Loucy (cell line): ENCODE results near the gene MRPS35.

ENCODE experiments used
- H2AFZ ChIP-seq: fragments of 200-600 bp; sonication (generic); 2 replicates; pipeline ENCODE4 v1.6.0; 2016; ENCODE audit warnings: antibody characterized with exemption, mild to moderate bottlenecking, low read length, moderate library complexity
- H3F3A ChIP-seq: fragments of 200-600 bp; 2 replicates; pipeline ENCODE4 v1.6.0; 2016; ENCODE audit warnings: antibody characterized with exemption, low read depth, mild to moderate bottlenecking
- H3K27me3 ChIP-seq: fragments of 200-600 bp; sonication (generic); 2 replicates; pipeline ENCODE4 v1.6.1; 2014; ENCODE audit warnings: low read length, mild to moderate bottlenecking; ENCODE audit not compliant: insufficient read depth, poor library complexity, severe bottlenecking
- H3K36me3 ChIP-seq: fragments of 200-600 bp; sonication (generic); 2 replicates; pipeline ENCODE4 v1.6.1; 2016; ENCODE audit warnings: low read length; ENCODE audit not compliant: insufficient read depth
- H3K4me1 ChIP-seq: fragments of 200-600 bp; sonication (generic); 2 replicates; pipeline ENCODE4 v1.5.1; 2014; ENCODE audit warnings: low read length, mild to moderate bottlenecking; ENCODE audit not compliant: insufficient read depth, poor library complexity, severe bottlenecking
- H3K4me2 ChIP-seq: fragments of 200-600 bp; sonication (generic); 2 replicates; pipeline ENCODE4 v1.6.0; 2014; ENCODE audit warnings: antibody characterized with exemption, low read length, low read depth, mild to moderate bottlenecking; ENCODE audit not compliant: poor library complexity, severe bottlenecking
- H3K4me3 ChIP-seq: fragments of 200-600 bp; sonication (generic); 2 replicates; pipeline ENCODE4 v1.5.1; 2014; ENCODE audit warnings: low read length, mild to moderate bottlenecking, mixed read lengths; ENCODE audit not compliant: poor library complexity, severe bottlenecking
- H3K79me2 ChIP-seq: fragments of 200-600 bp; sonication (generic); 2 replicates; pipeline ENCODE4 v1.6.1; 2014; ENCODE audit warnings: low read length; ENCODE audit not compliant: insufficient read depth
- H3K9ac ChIP-seq: fragments of 200-600 bp; sonication (generic); 2 replicates; pipeline ENCODE4 v1.6.0; 2014; ENCODE audit warnings: mild to moderate bottlenecking, low read depth, low read length, moderate library complexity; ENCODE audit not compliant: poor library complexity, severe bottlenecking
- H3K9me2 ChIP-seq: fragments of 200-600 bp; sonication (generic); replicated peaks from 2 replicates; pipeline ENCODE4 v1.6.1; 2016; ENCODE audit warnings: low read depth, low read length, mixed read lengths
- H3K9me3 ChIP-seq: fragments of 200-600 bp; sonication (generic); 2 replicates; pipeline ENCODE4 v1.6.1; 2014; ENCODE audit warnings: mild to moderate bottlenecking, antibody characterized with exemption, low read length, low read depth; ENCODE audit not compliant: insufficient read depth
- H4K20me1 ChIP-seq: fragments of 200-600 bp; sonication (generic); 2 replicates; pipeline ENCODE4 v1.6.0; 2014; ENCODE audit warnings: antibody characterized with exemption, low read length, mild to moderate bottlenecking; ENCODE audit not compliant: insufficient read depth, poor library complexity, severe bottlenecking
- CTCF ChIP-seq: fragments of 200-600 bp; sonication (generic); conservative IDR thresholded peaks from 2 replicates; pipeline ENCODE4 v1.5.1; 2014; ENCODE audit warnings: mild to moderate bottlenecking, antibody characterized with exemption, low read length
- EZH2phosphoT487 ChIP-seq: fragments of 200-600 bp; IDR thresholded peaks from 2 replicates; pipeline ENCODE4 v1.6.1; 2018; ENCODE audit warnings: antibody characterized with exemption, mild to moderate bottlenecking, moderate library complexity, borderline replicate concordance

Gene MRPS35

DNA sequence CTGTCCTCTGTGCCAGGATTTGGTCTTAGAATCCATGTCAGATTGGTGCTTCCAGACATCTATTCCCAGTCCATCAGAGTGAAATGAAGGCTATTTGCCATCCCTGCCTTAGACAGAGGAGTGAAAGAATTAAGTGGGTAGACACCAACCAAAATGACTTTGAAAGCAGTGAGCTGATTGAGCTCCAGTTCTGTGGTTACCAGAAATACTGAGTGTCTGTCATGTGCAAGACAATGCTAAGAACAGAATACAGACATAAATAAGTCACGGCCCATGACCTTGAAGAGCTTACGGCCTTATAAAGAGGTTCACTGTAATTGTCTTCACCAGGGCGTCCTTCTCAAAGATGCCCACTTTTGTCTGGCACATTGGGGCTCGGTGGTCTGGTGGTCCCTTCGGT, 91.0 kb downstream of the MRPS35 start:
- Histone ChIP-seq H3K27me3 (no peaks in the 10 kb centered on the region), H3K9me3 (no peaks in the 10 kb centered on the region), H3K36me3 (peaks cover 30% of the 10 kb centered on the region; the same call in 1 of the 2 replicates)

GRCh38 chr12:27802511-27802910, 91.9 kb downstream of the MRPS35 start:
- peaks cover 15% of the 10 kb centered on the region for H3K4me1 ChIP-seq
- H3K9ac ChIP-seq, result no peak overlapping the region
- no peak for TF ChIP-seq CTCF
- H3K27me3 ChIP-seq, result no peaks in the 10 kb centered on the region
- H3F3A ChIP-seq, result no peaks in the 10 kb centered on the region
- no peak overlapping the region for H2AFZ ChIP-seq
- H3K4me3 ChIP-seq, result no peak overlapping the region
- H3K36me3 ChIP-seq, result peaks cover 21% of the 10 kb centered on the region; the same call in 1 of the 2 replicates
- peak overlapping the region; percentile 46 for H3K4me2 ChIP-seq
- no peaks in the 10 kb centered on the region for H3K9me2 ChIP-seq
- no peaks in the 10 kb centered on the region for H3K9me3 ChIP-seq
- H3K79me2 ChIP-seq, result no peaks in the 10 kb centered on the region
- H4K20me1 ChIP-seq, result no peaks in the 10 kb centered on the region

More for the DNA sequence above, 91.0 kb downstream of the MRPS35 start:
- H3K4me1 ChIP-seq, result peaks cover 15% of the 10 kb centered on the region
- H3K4me3 ChIP-seq, result no peak overlapping the region
- H3K4me2 ChIP-seq, result no peak overlapping the region
- H2AFZ ChIP-seq, result no peak overlapping the region
- no peaks in the 10 kb centered on the region for H3K9me2 ChIP-seq
- no peak for TF ChIP-seq CTCF
- no peak for TF ChIP-seq EZH2phosphoT487
- no peaks in the 10 kb centered on the region for H3K79me2 ChIP-seq
- H4K20me1 ChIP-seq, result no peaks in the 10 kb centered on the region
- no peaks in the 10 kb centered on the region for H3F3A ChIP-seq
- H3K9ac ChIP-seq, result no peak overlapping the region

- Histone ChIP-seq H3K4me1 (peaks cover 15% of the 10 kb centered on the region), H3K9ac (no peak overlapping the region), H4K20me1 (no peaks in the 10 kb centered on the region), H2AFZ (no peak overlapping the region), H3K79me2 (no peaks in the 10 kb centered on the region), H3K9me2 (no peaks in the 10 kb centered on the region), H3K4me3 (no peak overlapping the region), H3K27me3 (no peaks in the 10 kb centered on the region), H3K4me2 (peak overlapping the region; percentile 46), H3F3A (no peaks in the 10 kb centered on the region), H3K36me3 (peaks cover 17% of the 10 kb centered on the region; the same call in 1 of the 2 replicates), H3K9me3 (no peaks in the 10 kb centered on the region)
- no peak for TF ChIP-seq EZH2phosphoT487
- no peak for TF ChIP-seq CTCF
Observed at GRCh38 chr12:27802936-27803335, 92.3 kb downstream of the MRPS35 start.
